Panc1 (cell line): Measurements from ENCODE around the gene CLDN16.

ENCODE experiments used
- CTCF ChIP-seq: fragments of 450-650 bp; IDR thresholded peaks from 2 replicates; pipeline ENCODE4 v1.5.1; 2017; ENCODE audit warnings: mild to moderate bottlenecking
- POLR2AphosphoS5 ChIP-seq: IDR thresholded peaks from 2 replicates; pipeline ENCODE4 v1.6.1; 2012; ENCODE audit warnings: mild to moderate bottlenecking, low read depth, low read length, moderate library complexity
- REST ChIP-seq, 2 experiments: IDR thresholded peaks; 2 replicates each; pipeline ENCODE4 v1.6.1; 2011 to 2012; ENCODE audit warnings: low read depth in 2 of 2, control low read depth in 1 of 2, low read length in 1 of 2, mild to moderate bottlenecking in 1 of 2, moderate library complexity in 1 of 2; ENCODE audit not compliant: insufficient read depth in 1 of 2
- SIN3A ChIP-seq: IDR thresholded peaks from 2 replicates; pipeline ENCODE4 v1.6.1; 2012; ENCODE audit warnings: low read depth, mild to moderate bottlenecking, low read length, moderate library complexity, borderline replicate concordance; ENCODE audit not compliant: insufficient read depth
- TCF7L2 ChIP-seq: IDR thresholded peaks from 2 replicates; pipeline ENCODE4 v1.6.1; 2011; ENCODE audit warnings: mild to moderate bottlenecking, low read depth, low read length, inconsistent platforms

GRCh38 chr3:190399677-190400076 lies 11.7 kb downstream of the CLDN16 start:
- TF ChIP-seq CTCF (no peak), POLR2AphosphoS5 (no peak), REST (IDR thresholded peaks at IDR 0.05; ENCODE audit: insufficient read depth in 1 of 2, low read depth in 2 of 2, low read length in 1 of 2) (no peak), SIN3A (no peak), TCF7L2 (no peak)
